Retinal pigment epithelial cell (primary cell): ENCODE results near the gene ZNF254.

ENCODE experiments used
- DNase-seq: peaks from one replicate; pipeline ENCODE4 v3.0.0-alpha.2; 2010; ENCODE audit warnings: low read depth
- H3K4me3 ChIP-seq: 2 replicates; pipeline ENCODE4 v1.5.1; 2011; ENCODE audit warnings: mild to moderate bottlenecking, low read length, control low read depth, moderate library complexity
- TF ChIP-seq, protein P1 (sequence below): conservative IDR thresholded peaks from 2 replicates; pipeline ENCODE4 v1.5.1; 2011; ENCODE audit warnings: low read depth, low read length, control low read depth, inconsistent platforms

ZNF254 gene

GRCh38 chr19:24052811-24053210 lies 34.2 kb upstream of the ZNF254 start:
- no peak overlapping the region for H3K4me3 ChIP-seq
- TF ChIP-seq, protein P1, sequence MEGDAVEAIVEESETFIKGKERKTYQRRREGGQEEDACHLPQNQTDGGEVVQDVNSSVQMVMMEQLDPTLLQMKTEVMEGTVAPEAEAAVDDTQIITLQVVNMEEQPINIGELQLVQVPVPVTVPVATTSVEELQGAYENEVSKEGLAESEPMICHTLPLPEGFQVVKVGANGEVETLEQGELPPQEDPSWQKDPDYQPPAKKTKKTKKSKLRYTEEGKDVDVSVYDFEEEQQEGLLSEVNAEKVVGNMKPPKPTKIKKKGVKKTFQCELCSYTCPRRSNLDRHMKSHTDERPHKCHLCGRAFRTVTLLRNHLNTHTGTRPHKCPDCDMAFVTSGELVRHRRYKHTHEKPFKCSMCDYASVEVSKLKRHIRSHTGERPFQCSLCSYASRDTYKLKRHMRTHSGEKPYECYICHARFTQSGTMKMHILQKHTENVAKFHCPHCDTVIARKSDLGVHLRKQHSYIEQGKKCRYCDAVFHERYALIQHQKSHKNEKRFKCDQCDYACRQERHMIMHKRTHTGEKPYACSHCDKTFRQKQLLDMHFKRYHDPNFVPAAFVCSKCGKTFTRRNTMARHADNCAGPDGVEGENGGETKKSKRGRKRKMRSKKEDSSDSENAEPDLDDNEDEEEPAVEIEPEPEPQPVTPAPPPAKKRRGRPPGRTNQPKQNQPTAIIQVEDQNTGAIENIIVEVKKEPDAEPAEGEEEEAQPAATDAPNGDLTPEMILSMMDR, result no peak
- DNase-seq, result no peak

DNA sequence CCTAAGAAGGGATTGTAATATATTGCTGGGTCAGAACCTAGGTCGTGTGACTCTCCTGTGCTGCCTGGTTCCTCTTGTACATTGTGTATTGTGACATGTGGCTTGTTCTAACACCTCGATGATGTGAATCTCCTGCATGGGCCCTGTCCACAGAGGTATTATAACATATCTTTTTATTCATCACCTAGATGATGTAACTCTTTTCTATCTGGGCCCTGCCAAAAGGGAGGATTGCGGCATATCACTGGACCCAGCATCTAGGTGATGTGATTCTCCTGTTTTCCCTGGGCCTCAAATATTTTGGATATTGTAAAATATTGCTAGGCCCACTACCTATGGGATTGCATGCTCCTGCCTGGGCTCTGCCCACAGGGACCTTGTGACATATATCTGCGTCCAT lies 33.4 kb upstream of the ZNF254 start:
- no peak for DNase-seq
- TF ChIP-seq, protein P1, result no peak
- no peak overlapping the region for H3K4me3 ChIP-seq

DNA sequence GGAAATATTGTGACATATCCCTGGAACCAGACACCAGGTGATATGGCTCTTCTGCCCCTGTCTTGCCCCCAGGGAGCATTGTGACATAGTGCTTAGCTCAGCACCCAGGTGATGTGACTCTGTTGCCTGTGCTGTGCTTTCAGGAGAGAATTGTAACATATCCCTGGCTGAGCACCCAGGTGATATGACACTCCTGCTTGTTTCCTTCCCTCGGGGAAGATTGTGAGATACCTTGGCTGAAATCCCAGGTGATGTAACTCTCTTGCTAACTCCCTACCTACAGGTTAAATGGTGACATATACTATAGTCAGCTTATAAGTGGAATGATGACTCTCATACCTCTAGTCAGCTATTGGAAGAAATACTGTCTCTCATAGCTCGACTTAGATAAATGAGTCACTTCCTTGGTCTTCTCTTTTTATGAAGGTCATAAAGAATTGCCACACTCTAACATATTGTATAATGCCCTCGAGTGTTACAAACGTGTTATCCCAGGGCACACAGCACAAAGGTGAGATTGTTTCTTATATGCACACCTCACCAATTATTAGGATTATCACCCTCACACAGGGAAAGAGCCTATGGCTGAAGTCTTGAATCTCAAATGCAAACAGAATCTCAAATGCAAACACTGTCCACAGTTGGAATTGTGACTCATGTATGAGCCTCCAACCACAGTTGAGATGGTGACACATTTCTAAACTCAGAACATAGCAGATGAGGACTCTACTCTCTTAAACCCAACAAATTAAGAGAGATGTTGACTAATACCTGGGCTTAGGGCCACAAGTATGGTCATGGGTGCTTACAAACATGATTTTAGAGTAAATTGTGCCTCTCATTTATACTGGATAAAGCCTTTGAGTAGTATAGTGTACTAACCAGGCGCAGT lies 32.7 kb upstream of the ZNF254 start:
- no peak overlapping the region for H3K4me3 ChIP-seq
- DNase-seq, result no peak
- TF ChIP-seq, protein P1, result no peak

GRCh38 chr19:24055548-24055947 lies 31.4 kb upstream of the ZNF254 start:
- H3K4me3 ChIP-seq, result no peak overlapping the region
- DNase-seq, result no peak
- TF ChIP-seq, protein P1, result no peak

GRCh38 chr19:24057144-24057543 lies 29.8 kb upstream of the ZNF254 start:
- H3K4me3 ChIP-seq, result no peak overlapping the region
- TF ChIP-seq, protein P1, result no peak
- DNase-seq, result no peak

DNA sequence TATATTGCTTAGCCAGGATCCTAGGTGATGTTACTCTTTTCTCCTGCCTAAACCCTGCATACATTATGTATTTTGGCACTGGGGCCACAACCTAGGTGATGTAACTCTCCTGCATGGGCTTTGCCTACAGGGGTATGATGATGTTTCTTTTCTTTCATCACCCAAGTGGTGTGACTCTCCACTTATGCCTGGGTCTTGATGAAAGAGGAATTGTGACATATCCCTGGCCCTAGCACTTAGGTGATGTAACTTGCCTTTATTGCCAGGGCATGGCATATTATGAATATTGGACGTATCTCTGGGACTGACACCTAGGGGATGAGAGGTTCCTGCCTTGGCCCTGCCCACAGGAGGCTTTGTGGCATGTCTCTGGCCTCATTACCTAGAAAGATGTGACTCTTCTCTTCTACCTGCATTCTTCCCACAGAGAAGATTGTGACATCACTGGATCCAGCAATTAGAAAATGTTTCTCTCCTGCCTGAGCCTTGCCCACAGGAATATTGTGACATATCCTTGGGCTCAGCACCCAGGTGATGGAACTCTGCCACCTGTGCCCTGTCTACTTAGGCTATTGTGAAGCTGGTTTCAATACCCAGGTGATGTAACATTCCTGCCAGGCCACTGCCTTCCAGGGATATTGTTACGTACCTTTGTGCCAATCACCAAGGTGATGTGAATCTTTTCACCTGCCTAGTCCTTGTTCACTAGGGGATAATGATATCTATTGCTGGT lies 27.3 kb upstream of the ZNF254 start:
- no peak for DNase-seq
- H3K4me3 ChIP-seq, result no peak overlapping the region
- TF ChIP-seq, protein P1, result no peak
